Right forelimb (tissue), 1 donor: Measurements from ENCODE around the gene SINHCAF.
"Not testable (repeated sequence)": the region's sequence is repeated elsewhere in the genome, so short reads cannot be mapped to it uniquely, and the experiment has no call there.

Experiments used
- DNase-seq: peaks from one replicate; pipeline ENCODE4 v3.0.0-alpha.2; 2018

SINHCAF gene

GRCh38 chr12:31260840-31261239, 65.1 kb downstream of the SINHCAF start:
- DNase-seq = no peak

GRCh38 chr12:31259136-31259886, 66.6 kb downstream of the SINHCAF start:
- no peak for DNase-seq

GRCh38 chr12:31257784-31258183, 68.2 kb downstream of the SINHCAF start:
- DNase-seq = no peak

- not testable (repeated sequence) for DNase-seq
These were observed 74.0 kb downstream of the SINHCAF start for GRCh38 chr12:31251707-31252611.

GRCh38 chr12:31250179-31250578, 75.8 kb downstream of the SINHCAF start:
- no peak for DNase-seq

GRCh38 chr12:31249356-31249755, 76.6 kb downstream of the SINHCAF start:
- DNase-seq = no peak

- no peak for DNase-seq
These were observed 77.1 kb downstream of the SINHCAF start for GRCh38 chr12:31248815-31249214.

- DNase-seq = no peak
These were observed 77.6 kb downstream of the SINHCAF start for GRCh38 chr12:31248337-31248736.

- no peak for DNase-seq
These were observed 79.5 kb downstream of the SINHCAF start for GRCh38 chr12:31246470-31246850.

GRCh38 chr12:31245822-31246469, 80.0 kb downstream of the SINHCAF start:
- DNase-seq = no peak

GRCh38 chr12:31242418-31242817, 83.5 kb downstream of the SINHCAF start:
- not testable (repeated sequence) for DNase-seq

GRCh38 chr12:31238764-31239387, 87.1 kb downstream of the SINHCAF start:
- DNase-seq = peak; percentile 69

GRCh38 chr12:31238333-31238732, 87.6 kb downstream of the SINHCAF start:
- DNase-seq = not testable (repeated sequence)

- no peak for DNase-seq
These were observed 88.8 kb downstream of the SINHCAF start for GRCh38 chr12:31236998-31237637.

- DNase-seq = no peak
These were observed 90.0 kb downstream of the SINHCAF start for GRCh38 chr12:31235868-31236395.

GRCh38 chr12:31234955-31235867, 90.7 kb downstream of the SINHCAF start:
- DNase-seq = peak; percentile 61

GRCh38 chr12:31234053-31234840, 91.7 kb downstream of the SINHCAF start:
- DNase-seq = no peak

GRCh38 chr12:31233061-31233730, 92.8 kb downstream of the SINHCAF start:
- DNase-seq = no peak

GRCh38 chr12:31232361-31232965, 93.5 kb downstream of the SINHCAF start:
- no peak for DNase-seq
